Mesendoderm (in vitro differentiated cells): ENCODE measurements around the gene ZFPM1.

Experiments used
- DNase-seq: peaks from one replicate; pipeline ENCODE4 v3.0.0; 2013
- H2AK5ac ChIP-seq: 2 replicates; pipeline ENCODE4 v1.6.1; 2013; ENCODE audit warnings: low read length, inconsistent platforms
- H2BK120ac ChIP-seq: 2 replicates; pipeline ENCODE4 v1.6.1; 2013; ENCODE audit warnings: low read depth, mild to moderate bottlenecking, low read length, moderate library complexity, mixed read lengths
- H2BK15ac ChIP-seq: replicated peaks from 2 replicates; pipeline ENCODE4 v1.6.1; 2013; ENCODE audit warnings: low read depth, mild to moderate bottlenecking, moderate library complexity
- H2BK5ac ChIP-seq: 2 replicates; pipeline ENCODE4 v1.6.1; 2013; ENCODE audit warnings: low read length, inconsistent platforms
- H3K18ac ChIP-seq: 2 replicates; pipeline ENCODE4 v1.6.1; 2013; ENCODE audit warnings: mild to moderate bottlenecking, low read length, mixed read lengths
- H3K23ac ChIP-seq: one replicate; pipeline ENCODE4 v1.6.1; 2013; ENCODE audit warnings: low read length
- H3K27ac ChIP-seq: 2 replicates; pipeline ENCODE4 v1.5.1; 2013; ENCODE audit warnings: low read depth, mild to moderate bottlenecking, inconsistent platforms, low read length, moderate library complexity
- H3K27me3 ChIP-seq: 2 replicates; pipeline ENCODE4 v1.6.1; 2013; ENCODE audit warnings: low read length, control low read depth, mild to moderate bottlenecking, inconsistent platforms; ENCODE audit not compliant: insufficient read depth, poor library complexity
- H3K36me3 ChIP-seq: 2 replicates; pipeline ENCODE4 v1.6.1; 2013; ENCODE audit warnings: low read length, inconsistent platforms; ENCODE audit not compliant: control insufficient read depth, insufficient read depth
- H3K4ac ChIP-seq: one replicate; pipeline ENCODE4 v1.6.1; 2013; ENCODE audit warnings: low read depth, mild to moderate bottlenecking, low read length, moderate library complexity
- H3K4me1 ChIP-seq: 2 replicates; pipeline ENCODE4 v1.6.1; 2013; ENCODE audit warnings: low read depth, low read length, inconsistent platforms; ENCODE audit not compliant: control insufficient read depth
- H3K4me2 ChIP-seq: 2 replicates; pipeline ENCODE4 v1.6.1; 2013; ENCODE audit warnings: low read length
- H3K4me3 ChIP-seq: 2 replicates; pipeline ENCODE4 v1.5.1; 2013; ENCODE audit warnings: mild to moderate bottlenecking, low read length
- H3K56ac ChIP-seq: one replicate; pipeline ENCODE4 v1.6.1; 2013; ENCODE audit warnings: low read length
- H3K79me1 ChIP-seq: 2 replicates; pipeline ENCODE4 v1.6.1; 2013; ENCODE audit warnings: low read length, inconsistent platforms
- H3K79me2 ChIP-seq: 2 replicates; pipeline ENCODE4 v1.6.1; 2013; ENCODE audit warnings: mild to moderate bottlenecking, low read length; ENCODE audit not compliant: control insufficient read depth, insufficient read depth
- H3K9ac ChIP-seq: 2 replicates; pipeline ENCODE4 v1.6.1; 2013; ENCODE audit warnings: low read length, inconsistent platforms
- H4K5ac ChIP-seq: one replicate; pipeline ENCODE4 v1.6.1; 2013; ENCODE audit warnings: low read length
- H4K8ac ChIP-seq: one replicate; pipeline ENCODE4 v1.6.1; 2013; ENCODE audit warnings: low read depth, mild to moderate bottlenecking, control low read depth, low read length, moderate library complexity
- WGBS: extraction: QIAGEN DNeasy Blood & Tissue Kit; methylation state at CpG from one replicate; pipeline ENCODE4 v1.1.7; 2013; ENCODE audit warnings: low lambda C conversion rate, missing lambda C conversion rate; ENCODE audit not compliant: insufficient coverage; ENCODE audit errors: extremely low coverage; 5-methylcytosine and 5-hydroxymethylcytosine counted together

ZFPM1 gene

DNA sequence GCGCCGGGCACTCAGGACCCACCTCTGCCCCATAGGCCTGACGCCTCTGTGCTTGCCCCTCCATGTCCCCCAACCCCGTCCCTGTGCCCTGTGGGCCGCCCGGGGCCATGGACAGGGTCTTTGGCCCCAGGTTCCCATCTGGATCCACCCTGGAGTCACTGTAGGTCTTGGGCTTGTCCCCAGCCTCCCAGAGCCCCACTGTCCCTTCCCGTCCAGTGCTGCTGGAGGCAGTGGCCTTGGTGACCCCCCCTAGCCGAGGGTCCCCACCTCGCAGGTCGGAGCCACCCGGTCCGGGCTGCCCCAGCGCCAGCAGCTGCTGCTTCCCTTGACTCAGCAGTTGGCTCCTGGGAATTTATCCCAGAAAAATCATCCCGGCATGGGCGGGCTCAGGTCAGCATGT, 49.3 kb downstream of the ZFPM1 start:
- H3K36me3 ChIP-seq: no peaks in the 10 kb centered on the region
- H3K9ac ChIP-seq: no peak overlapping the region
- H2BK5ac ChIP-seq: no peak overlapping the region
- no peaks in the 10 kb centered on the region for H3K79me1 ChIP-seq
- H2AK5ac ChIP-seq: no peak overlapping the region
- peaks cover 2% of the 10 kb centered on the region for H3K4me1 ChIP-seq
- no CpG with 5 or more reads among the region's 15 CpGs for WGBS
- H4K5ac ChIP-seq: no peak overlapping the region
- no peak overlapping the region for H3K4me3 ChIP-seq
- no peak overlapping the region for H3K27ac ChIP-seq
- H3K4ac ChIP-seq: no peak overlapping the region
- H3K27me3 ChIP-seq: no peaks in the 10 kb centered on the region
- no peak for DNase-seq
- H2BK120ac ChIP-seq: no peak overlapping the region
- H3K18ac ChIP-seq: no peak overlapping the region
- H3K56ac ChIP-seq: no peak overlapping the region
- H3K79me2 ChIP-seq: no peaks in the 10 kb centered on the region
- H3K23ac ChIP-seq: no peak overlapping the region
- H4K8ac ChIP-seq: no peak overlapping the region
- H3K4me2 ChIP-seq: no peak overlapping the region
- no peak overlapping the region for H2BK15ac ChIP-seq

DNA sequence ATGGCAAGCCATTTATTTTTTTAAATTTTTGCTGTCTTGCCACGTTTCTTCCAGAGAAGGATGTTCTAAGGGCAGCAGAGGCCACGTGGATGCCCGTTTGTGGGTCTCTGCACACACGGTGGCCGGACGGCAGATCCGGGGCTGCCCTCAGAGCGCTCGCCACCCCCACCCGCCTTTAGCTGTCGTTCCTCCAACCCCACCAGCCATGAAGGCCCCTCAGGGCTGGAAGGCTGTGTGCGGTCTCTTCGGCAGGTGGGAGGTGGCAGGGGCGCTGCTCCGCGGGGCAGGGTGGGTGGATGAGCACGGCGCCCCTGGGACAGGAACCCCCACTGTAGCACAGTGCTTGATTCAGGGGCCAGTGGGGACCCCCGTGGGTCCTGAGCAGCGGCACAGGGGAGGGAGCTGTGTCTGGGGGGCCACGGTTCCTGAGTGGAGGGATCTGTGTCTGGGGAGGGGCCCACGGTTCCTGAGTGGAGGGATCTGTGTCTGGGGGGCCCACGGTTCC, 49.7 kb downstream of the ZFPM1 start:
- Histone ChIP-seq H3K9ac (no peak overlapping the region), H3K4ac (no peak overlapping the region), H3K4me3 (no peak overlapping the region), H2AK5ac (no peak overlapping the region), H3K4me2 (no peak overlapping the region), H3K56ac (no peak overlapping the region), H3K27ac (no peak overlapping the region), H3K79me2 (no peaks in the 10 kb centered on the region), H3K36me3 (no peaks in the 10 kb centered on the region), H2BK15ac (no peak overlapping the region), H3K27me3 (no peaks in the 10 kb centered on the region), H2BK5ac (no peak overlapping the region), H3K79me1 (no peaks in the 10 kb centered on the region), H4K8ac (no peak overlapping the region), H3K4me1 (peaks cover 2% of the 10 kb centered on the region), H2BK120ac (no peak overlapping the region), H3K23ac (no peak overlapping the region), H3K18ac (no peak overlapping the region), H4K5ac (no peak overlapping the region)
- WGBS: no CpG with 5 or more reads among the region's 23 CpGs
- DNase-seq: no peak

DNA sequence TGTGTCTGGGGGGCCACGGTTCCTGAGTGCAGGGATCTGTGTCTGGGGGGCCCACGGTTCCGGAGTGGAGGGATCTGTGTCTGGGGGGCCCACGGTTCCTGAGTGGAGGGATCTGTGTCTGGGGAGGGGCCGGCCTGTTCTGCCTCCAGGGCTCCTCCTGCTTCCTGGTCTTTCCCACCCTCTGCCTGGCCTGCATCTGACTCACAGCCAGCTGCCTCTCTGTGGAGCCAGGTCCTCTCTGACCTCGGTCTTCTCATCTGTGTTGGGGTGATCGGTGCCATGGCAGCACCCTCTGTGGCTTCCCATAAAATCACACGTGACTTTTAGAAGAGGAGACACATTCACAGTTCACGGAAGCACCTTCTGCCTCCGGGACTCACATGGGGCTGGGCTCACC, 50.3 kb downstream of the ZFPM1 start:
- H3K79me1 ChIP-seq: no peaks in the 10 kb centered on the region
- no CpG with 5 or more reads among the region's 10 CpGs for WGBS
- H2AK5ac ChIP-seq: no peak overlapping the region
- H2BK5ac ChIP-seq: no peak overlapping the region
- H2BK15ac ChIP-seq: no peak overlapping the region
- no peak overlapping the region for H4K8ac ChIP-seq
- no peak overlapping the region for H2BK120ac ChIP-seq
- no peak overlapping the region for H3K4ac ChIP-seq
- no peak overlapping the region for H3K9ac ChIP-seq
- no peak overlapping the region for H3K56ac ChIP-seq
- H3K4me2 ChIP-seq: no peak overlapping the region
- H3K27me3 ChIP-seq: no peaks in the 10 kb centered on the region
- no peaks in the 10 kb centered on the region for H3K36me3 ChIP-seq
- H3K4me1 ChIP-seq: peaks cover 2% of the 10 kb centered on the region
- no peak overlapping the region for H3K4me3 ChIP-seq
- H3K18ac ChIP-seq: no peak overlapping the region
- no peak overlapping the region for H3K23ac ChIP-seq
- no peak overlapping the region for H3K27ac ChIP-seq
- no peak overlapping the region for H4K5ac ChIP-seq
- DNase-seq: no peak
- H3K79me2 ChIP-seq: no peaks in the 10 kb centered on the region

DNA sequence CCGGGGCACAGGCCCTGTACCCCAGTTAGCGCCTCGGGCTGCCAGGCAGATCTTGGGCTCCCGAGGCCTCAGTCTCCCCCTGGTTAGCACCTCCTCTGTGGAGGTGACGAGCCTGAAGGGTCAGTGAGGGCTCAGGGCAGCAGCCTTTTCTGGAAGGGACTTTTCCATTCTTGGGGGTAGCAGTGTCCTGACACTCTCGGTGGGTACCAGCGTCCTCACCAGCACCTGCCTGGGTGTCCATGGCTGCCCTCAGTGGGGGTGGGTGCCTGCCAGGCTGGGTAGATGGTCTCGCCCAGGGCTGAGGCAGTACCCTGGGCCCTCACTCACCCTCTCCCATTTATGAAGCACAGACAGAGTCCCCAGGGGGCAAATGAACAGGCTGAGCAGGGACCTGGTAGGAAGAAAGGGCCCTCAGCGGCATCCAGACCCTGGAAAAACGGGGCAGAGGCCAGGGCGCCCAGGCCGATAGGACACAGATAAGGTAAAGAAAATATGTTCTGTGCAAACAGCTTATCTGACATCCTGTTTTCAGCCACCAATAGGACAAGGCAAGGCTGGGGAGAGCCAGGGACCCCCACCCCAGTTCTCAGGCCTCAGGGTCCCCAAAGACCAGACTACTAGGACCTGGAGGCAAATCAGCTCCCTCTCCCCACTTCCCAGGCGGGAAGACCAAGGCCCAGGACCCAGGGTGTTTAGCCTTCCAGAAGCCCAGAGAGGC, 50.9 kb downstream of the ZFPM1 start:
- no peaks in the 10 kb centered on the region for H3K36me3 ChIP-seq
- no peak overlapping the region for H3K9ac ChIP-seq
- H3K27me3 ChIP-seq: no peaks in the 10 kb centered on the region
- H4K8ac ChIP-seq: no peak overlapping the region
- H3K4me2 ChIP-seq: no peak overlapping the region
- no peak overlapping the region for H3K56ac ChIP-seq
- H3K27ac ChIP-seq: no peak overlapping the region
- no peak overlapping the region for H2BK5ac ChIP-seq
- H3K79me1 ChIP-seq: no peaks in the 10 kb centered on the region
- no peak overlapping the region for H2BK120ac ChIP-seq
- H3K4me1 ChIP-seq: peaks cover 2% of the 10 kb centered on the region
- H2BK15ac ChIP-seq: no peak overlapping the region
- no peak overlapping the region for H2AK5ac ChIP-seq
- no peak overlapping the region for H4K5ac ChIP-seq
- H3K4ac ChIP-seq: no peak overlapping the region
- H3K79me2 ChIP-seq: no peaks in the 10 kb centered on the region
- WGBS: no CpG with 5 or more reads among the region's 13 CpGs
- H3K18ac ChIP-seq: no peak overlapping the region
- DNase-seq: no peak
- no peak overlapping the region for H3K4me3 ChIP-seq
- H3K23ac ChIP-seq: no peak overlapping the region

DNA sequence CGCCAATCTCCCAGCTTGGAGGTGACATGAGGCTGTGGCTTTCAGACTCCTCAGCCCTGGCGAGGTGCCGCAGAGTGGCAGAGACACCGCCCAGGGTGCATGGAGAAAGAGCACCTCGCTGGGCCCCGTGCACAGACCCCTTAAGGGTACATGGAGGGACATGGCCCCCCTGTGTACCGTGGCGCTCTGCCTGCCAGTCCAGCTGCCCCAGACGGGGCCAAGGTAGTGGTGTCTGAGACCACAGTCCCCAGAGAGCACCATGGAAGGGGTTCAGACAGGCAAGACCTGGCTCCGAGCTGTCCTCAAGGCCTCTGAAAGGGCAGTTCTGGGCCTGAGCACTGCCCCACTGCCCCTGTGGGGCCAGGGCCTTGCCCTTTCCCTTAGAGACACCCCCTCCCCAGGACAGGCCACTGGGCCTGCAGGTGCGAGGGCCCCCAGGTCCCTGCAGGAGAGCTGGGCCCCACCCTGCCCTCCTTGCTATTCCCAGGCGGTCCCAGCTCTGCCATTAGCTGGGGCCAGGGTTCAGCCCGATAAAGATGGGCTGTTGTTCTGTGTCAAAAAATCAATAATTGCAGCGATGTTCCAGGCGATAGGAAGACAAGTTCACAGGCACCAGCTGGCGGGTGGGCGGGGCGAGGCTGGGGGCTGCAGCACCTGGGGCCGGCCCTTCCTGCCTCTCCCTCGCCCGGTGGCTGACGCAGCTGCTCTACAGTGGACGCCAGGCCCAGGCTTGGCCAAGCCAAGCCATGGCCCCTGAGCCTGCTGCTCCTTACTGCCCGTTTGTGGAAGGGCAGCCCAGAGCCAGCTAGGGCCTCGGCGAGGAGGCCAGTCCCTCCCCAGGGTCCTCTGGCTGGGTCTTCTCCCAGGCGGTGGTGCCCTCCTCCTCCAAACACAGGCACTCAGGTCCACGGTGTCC, 51.7 kb downstream of the ZFPM1 start:
- Histone ChIP-seq H3K4me2 (no peak overlapping the region), H3K23ac (no peak overlapping the region), H3K4me1 (no peaks in the 10 kb centered on the region), H2BK5ac (no peak overlapping the region), H3K9ac (no peak overlapping the region), H3K27me3 (no peaks in the 10 kb centered on the region), H2BK15ac (no peak overlapping the region), H2AK5ac (no peak overlapping the region), H3K27ac (no peak overlapping the region), H4K8ac (no peak overlapping the region), H4K5ac (no peak overlapping the region), H3K79me2 (no peaks in the 10 kb centered on the region), H3K79me1 (no peaks in the 10 kb centered on the region), H3K36me3 (no peaks in the 10 kb centered on the region), H3K4me3 (no peak overlapping the region), H3K56ac (no peak overlapping the region), H3K4ac (no peak overlapping the region), H3K18ac (no peak overlapping the region), H2BK120ac (no peak overlapping the region)
- no CpG with 5 or more reads among the region's 28 CpGs for WGBS
- DNase-seq: no peak
